T-helper 2 cell treated with Interferon-gamma antibody and Interleukin-4, amounts not matched to agents 5 μg/mL and 100 μg/mL, for 36 hours (primary cell): ENCODE results near the gene PCNX2.
"Not testable (repeated sequence)": the region's sequence is repeated elsewhere in the genome, so short reads cannot be mapped to it uniquely, and the experiment has no call there.

ENCODE experiments used
- DNase-seq: peaks from one replicate; pipeline ENCODE4 v3.0.0; 2021; ENCODE audit warnings: low spot score
- H3K27ac Mint-ChIP-seq: one replicate; pipeline ENCODE4 v1.8.0; 2021; ENCODE audit warnings: mild to moderate bottlenecking, mixed read lengths
- H3K27me3 Mint-ChIP-seq: one replicate; pipeline ENCODE4 v1.8.0; 2021; ENCODE audit warnings: low read depth, mixed read lengths
- H3K36me3 Mint-ChIP-seq: one replicate; pipeline ENCODE4 v1.8.0; 2021; ENCODE audit warnings: low read depth, mixed read lengths
- H3K4me1 Mint-ChIP-seq: one replicate; pipeline ENCODE4 v1.8.0; 2021; ENCODE audit warnings: low read depth, mixed read lengths
- H3K4me3 Mint-ChIP-seq: one replicate; pipeline ENCODE4 v1.8.0; 2022; ENCODE audit warnings: mild to moderate bottlenecking, moderate library complexity, mixed read lengths
- H3K9me3 Mint-ChIP-seq: one replicate; pipeline ENCODE4 v1.8.0; 2021; ENCODE audit warnings: mixed read lengths

PCNX2 gene

DNA sequence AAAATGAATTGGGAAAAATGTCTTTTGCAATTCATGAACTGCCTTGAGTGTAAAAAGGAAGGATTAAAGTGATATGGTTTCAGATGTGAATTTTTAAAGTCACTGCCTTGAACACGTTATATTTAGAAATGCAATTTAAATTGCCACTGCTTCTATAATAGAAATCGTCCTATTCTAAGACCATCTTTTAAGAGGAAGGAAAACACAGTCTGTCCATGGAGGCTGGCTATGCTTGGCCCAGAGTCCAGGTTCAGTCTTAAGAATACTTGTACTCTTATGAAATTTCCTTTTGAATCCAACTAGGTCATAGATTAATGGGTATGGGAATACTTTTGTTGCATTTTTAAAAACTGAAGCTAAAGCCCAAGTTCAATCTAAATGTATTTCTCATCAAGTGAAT lies 86.0 kb downstream of the PCNX2 start:
- no peaks in the 10 kb centered on the region for H3K27me3 Mint-ChIP-seq
- no peaks in the 10 kb centered on the region for H3K4me1 Mint-ChIP-seq
- no peak for DNase-seq
- H3K4me3 Mint-ChIP-seq = no peak overlapping the region
- peaks cover 14% of the 10 kb centered on the region for H3K36me3 Mint-ChIP-seq
- H3K9me3 Mint-ChIP-seq = no peaks in the 10 kb centered on the region
- H3K27ac Mint-ChIP-seq = no peak overlapping the region

DNA sequence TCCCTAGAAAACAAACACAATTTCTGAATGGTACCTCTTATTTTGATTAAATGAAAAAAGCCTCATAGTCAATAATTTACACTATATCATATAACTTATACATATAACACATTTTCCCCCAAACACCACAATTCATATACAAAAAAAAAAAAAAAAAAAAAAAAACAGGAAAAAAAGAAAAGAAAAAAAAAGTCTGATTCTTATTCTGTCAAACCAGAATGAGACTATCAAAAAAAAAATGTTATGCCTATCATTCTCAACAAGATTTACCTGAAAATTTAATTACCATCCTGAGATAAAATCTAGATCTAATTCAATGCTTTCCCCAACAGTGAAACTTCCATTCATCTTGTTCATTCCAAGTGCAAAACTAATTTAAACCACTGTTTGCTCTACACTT lies 86.8 kb downstream of the PCNX2 start:
- H3K9me3 Mint-ChIP-seq = no peaks in the 10 kb centered on the region

DNA sequence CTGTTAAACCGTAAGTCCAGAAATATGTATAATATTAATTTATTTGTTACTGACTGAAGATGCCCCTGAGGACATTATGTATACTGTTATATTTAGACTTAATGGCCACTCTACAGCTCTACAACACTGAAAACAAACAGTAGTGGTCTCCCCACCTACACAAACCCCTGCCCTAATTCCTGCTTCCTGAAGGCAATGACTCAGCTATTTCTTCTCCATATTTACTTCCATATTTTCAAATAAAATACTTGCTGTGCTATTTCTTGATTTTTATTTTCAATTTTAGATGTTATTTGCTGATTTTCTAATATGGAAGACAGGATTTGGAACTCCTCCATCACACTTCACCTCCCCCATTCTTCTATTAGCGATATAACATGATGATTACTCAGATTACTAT lies 97.6 kb downstream of the PCNX2 start:
- Mint-ChIP-seq H3K9me3 (peaks cover 12% of the 10 kb centered on the region), H3K27ac (no peak overlapping the region), H3K4me1 (no peaks in the 10 kb centered on the region), H3K36me3 (peaks cover 49% of the 10 kb centered on the region), H3K27me3 (no peaks in the 10 kb centered on the region), H3K4me3 (no peak overlapping the region)
- DNase-seq = no peak

More for the DNA sequence above, 86.8 kb downstream of the PCNX2 start:
- no peak overlapping the region for H3K27ac Mint-ChIP-seq
- no peak overlapping the region for H3K4me3 Mint-ChIP-seq
- no peaks in the 10 kb centered on the region for H3K27me3 Mint-ChIP-seq
- H3K36me3 Mint-ChIP-seq = peaks cover 14% of the 10 kb centered on the region
- H3K4me1 Mint-ChIP-seq = no peaks in the 10 kb centered on the region
- no peak for DNase-seq

DNA sequence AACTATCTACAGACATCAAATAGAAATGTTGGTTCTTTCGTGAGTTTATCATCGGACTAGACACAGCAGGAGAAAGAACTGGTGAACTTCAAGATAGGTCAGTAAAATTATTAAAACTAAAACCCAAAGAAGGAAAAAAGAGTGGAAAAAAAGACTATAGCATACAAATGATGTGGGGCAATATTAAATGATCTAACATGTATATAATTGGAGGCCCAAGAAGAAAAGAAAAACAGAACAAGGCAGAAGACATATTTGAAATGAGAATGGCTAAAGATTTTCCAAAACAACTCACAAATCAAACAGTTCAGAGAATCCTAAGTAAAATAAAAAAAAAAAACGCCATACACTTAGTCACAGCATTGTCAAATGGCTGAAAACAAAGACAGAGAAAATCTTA lies 101.8 kb downstream of the PCNX2 start:
- Mint-ChIP-seq H3K4me1 (peaks cover 3% of the 10 kb centered on the region), H3K4me3 (no peak overlapping the region), H3K27me3 (no peaks in the 10 kb centered on the region), H3K36me3 (peaks cover 41% of the 10 kb centered on the region), H3K27ac (no peak overlapping the region), H3K9me3 (peaks cover 12% of the 10 kb centered on the region)
- no peak for DNase-seq

DNA sequence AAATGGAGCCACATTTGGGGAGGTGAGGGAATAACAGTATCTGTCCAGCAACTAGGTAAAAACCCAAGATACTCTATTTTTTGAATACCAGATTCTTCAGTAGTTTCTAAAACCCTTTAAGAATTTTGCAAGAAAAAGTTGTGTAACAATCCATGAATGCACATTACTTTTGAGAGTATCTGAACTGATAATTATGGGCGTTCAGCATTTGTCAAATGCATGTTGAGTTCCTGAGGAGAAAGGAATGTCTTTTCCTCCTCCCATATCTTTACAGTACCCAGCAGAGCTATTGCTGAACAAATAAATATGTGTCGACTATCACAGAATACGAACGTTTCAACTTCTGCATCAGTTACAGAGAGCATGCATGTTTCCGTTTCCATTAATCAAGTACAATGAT lies 104.5 kb downstream of the PCNX2 start:
- Mint-ChIP-seq H3K27me3 (no peaks in the 10 kb centered on the region), H3K4me1 (peaks cover 3% of the 10 kb centered on the region), H3K36me3 (peaks cover 32% of the 10 kb centered on the region), H3K9me3 (peaks cover 12% of the 10 kb centered on the region), H3K27ac (no peak overlapping the region), H3K4me3 (no peak overlapping the region)
- no peak for DNase-seq

DNA sequence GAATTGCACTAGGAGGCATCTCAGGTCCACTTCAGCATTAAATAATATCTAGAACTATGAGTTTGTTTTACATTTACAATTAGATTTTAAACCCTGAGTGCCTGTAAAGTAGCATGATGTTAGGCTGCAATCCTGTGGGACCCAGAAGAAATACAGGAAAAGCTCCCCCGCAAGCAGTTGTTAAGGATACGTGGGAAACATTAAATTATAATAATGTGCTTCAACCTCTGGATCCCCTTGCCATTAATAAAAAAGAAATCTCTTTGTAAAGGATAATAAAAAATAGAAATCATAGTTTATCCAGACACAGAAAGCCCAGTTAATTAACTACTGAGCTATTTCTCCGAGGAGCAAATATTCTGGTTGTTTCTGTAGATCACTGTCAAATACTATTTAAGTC lies 106.0 kb downstream of the PCNX2 start:
- H3K4me1 Mint-ChIP-seq = peaks cover 3% of the 10 kb centered on the region
- H3K4me3 Mint-ChIP-seq = no peak overlapping the region
- no peak overlapping the region for H3K27ac Mint-ChIP-seq
- peaks cover 8% of the 10 kb centered on the region for H3K9me3 Mint-ChIP-seq
- H3K36me3 Mint-ChIP-seq = peaks cover 26% of the 10 kb centered on the region
- no peaks in the 10 kb centered on the region for H3K27me3 Mint-ChIP-seq
- DNase-seq = no peak

DNA sequence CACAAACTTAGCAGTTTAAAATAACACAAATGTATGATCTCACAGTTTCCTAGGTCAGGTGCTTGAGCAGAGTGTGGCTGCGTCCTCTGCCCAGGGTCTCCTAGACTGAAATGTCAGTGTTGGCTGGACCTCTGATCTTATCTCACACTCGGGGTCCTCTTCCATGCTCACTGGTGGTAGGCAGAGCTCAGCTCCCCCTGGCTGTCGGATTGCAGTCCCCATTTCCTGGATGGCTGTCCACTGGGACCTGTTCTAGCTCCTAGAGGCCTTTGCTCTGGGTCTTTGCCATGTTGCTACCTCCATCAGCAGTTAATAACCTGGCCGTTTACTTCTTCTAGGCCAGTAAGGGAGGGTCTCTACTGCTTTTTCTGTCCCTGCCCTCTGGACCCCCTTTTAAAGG lies 107.5 kb downstream of the PCNX2 start:
- H3K27me3 Mint-ChIP-seq = no peaks in the 10 kb centered on the region
- H3K36me3 Mint-ChIP-seq = peaks cover 14% of the 10 kb centered on the region
- no peak for DNase-seq
- no peak overlapping the region for H3K27ac Mint-ChIP-seq
- no peak overlapping the region for H3K4me3 Mint-ChIP-seq
- no peaks in the 10 kb centered on the region for H3K9me3 Mint-ChIP-seq
- H3K4me1 Mint-ChIP-seq = peaks cover 3% of the 10 kb centered on the region

DNA sequence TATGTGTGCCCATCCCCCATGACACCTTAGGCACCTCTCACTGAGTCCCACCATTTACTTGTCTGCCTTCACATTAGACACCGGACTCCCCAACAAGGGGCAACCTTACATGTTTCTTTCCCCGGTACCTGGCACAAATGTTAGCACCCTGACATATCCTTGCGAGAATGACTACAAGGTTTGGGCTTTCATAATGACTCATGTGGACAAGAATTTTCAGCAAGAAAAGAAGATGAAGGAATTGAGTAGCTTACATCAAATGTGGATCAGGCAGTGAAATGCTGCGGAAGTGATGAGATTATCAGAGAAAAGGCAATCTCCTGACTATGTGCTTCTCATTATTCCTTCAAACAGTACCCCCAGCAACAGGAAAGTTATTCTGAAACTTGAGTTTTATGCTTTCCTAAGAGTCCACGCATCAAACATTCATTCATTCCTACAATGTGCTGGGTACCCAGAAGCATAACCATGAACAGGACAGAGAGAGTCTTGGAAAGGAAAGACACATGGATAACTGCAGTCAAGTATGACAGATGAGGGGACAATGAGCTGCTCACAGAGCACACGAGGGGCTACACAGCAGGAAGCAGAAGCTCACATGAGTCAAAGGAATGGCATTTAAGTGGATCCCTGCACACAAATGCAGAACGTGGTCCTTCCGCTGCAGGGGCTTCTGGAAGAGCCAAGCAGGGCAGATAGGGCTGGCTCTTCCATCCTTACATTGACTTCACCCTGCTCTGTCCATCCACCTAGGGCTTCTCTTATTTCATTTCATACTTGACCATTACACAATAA lies 112.1 kb downstream of the PCNX2 start:
- Mint-ChIP-seq H3K36me3 (peaks cover 31% of the 10 kb centered on the region), H3K4me3 (no peak overlapping the region), H3K9me3 (peaks cover 11% of the 10 kb centered on the region), H3K27ac (no peak overlapping the region), H3K4me1 (peaks cover 6% of the 10 kb centered on the region), H3K27me3 (no peaks in the 10 kb centered on the region)
- no peak for DNase-seq

DNA sequence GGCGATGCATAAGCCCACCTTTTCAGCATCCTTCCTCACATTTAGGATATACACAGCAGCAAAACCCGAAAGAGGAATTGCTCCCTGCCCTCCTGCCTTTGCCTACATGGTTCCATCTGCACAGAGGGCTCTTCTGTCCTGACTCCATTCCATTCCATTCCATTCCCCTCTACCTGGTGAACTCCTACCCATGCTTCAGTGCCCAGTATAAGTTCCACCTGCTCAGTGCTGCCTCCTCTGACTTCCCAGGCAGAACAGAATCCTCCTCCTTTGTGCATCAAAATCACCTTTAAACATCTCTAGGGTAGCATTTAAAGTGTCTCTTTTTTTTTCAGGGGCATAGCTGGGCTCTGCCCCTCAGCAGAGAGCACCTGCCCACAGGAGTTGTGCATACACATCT lies 112.9 kb downstream of the PCNX2 start:
- DNase-seq = no peak
- H3K36me3 Mint-ChIP-seq = peaks cover 39% of the 10 kb centered on the region
- H3K27ac Mint-ChIP-seq = no peak overlapping the region
- H3K4me1 Mint-ChIP-seq = peaks cover 6% of the 10 kb centered on the region
- H3K27me3 Mint-ChIP-seq = no peaks in the 10 kb centered on the region
- H3K4me3 Mint-ChIP-seq = no peak overlapping the region
- peaks cover 18% of the 10 kb centered on the region for H3K9me3 Mint-ChIP-seq

DNA sequence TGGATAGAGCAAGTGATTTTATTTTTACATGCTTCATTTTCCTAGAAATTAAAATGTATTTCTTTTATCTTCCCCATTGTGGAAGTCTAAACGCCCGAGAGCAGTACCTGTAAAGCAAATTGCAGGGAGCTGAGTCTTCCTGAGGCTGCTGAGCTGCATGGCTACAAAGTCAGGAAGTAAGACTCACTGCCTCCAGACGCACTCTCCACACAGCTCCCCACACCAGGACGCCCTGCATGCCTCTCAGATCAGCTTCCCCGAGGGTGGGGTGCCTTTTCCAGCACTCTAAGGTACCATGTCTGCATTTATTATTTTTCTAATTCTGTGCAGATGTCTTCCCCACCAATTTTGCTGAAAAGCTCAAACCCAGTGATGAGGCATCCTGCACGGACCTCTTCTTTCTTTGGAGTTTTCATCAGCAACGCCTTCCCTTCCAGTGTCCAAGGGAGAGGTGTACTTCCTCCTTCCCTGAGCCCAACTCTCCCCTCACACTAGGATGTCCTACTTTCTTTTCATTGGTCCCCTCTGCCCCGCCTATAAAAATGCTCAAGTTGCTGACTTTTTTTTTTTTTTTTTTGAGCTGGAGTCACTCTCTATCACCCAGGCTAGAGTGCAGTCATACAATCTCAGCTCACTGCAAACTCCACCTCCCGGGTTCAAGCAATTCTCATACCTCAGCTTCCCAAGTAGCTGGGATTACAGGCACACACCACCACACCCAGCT lies 114.7 kb downstream of the PCNX2 start:
- Mint-ChIP-seq H3K4me1 (peaks cover 6% of the 10 kb centered on the region), H3K27ac (no peak overlapping the region), H3K27me3 (no peaks in the 10 kb centered on the region), H3K9me3 (peaks cover 25% of the 10 kb centered on the region), H3K4me3 (no peak overlapping the region), H3K36me3 (peaks cover 50% of the 10 kb centered on the region)
- no peak for DNase-seq

DNA sequence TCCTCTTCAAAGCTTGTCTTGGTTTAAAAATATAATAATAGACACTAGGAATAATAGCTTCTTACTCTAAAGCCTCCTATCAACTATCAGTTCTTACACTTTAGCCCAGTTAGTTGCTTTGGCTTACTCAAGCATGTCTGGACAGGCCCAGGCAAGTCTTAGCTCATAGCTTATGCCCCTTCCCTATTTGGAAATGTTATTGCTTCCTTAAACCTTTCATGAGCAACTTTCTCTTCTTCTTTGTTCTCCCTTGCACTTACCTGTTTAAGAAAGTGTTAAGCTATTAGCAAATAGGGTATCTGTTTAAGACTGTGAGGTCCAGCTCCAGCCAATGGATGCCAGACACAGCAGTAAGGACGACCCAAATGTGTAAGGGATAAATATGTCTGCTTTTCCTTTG lies 115.9 kb downstream of the PCNX2 start:
- not testable (repeated sequence) for H3K4me1 Mint-ChIP-seq, H3K27ac Mint-ChIP-seq, H3K27me3 Mint-ChIP-seq, DNase-seq, H3K4me3 Mint-ChIP-seq
- Mint-ChIP-seq H3K36me3 (peaks cover 59% of the 10 kb centered on the region), H3K9me3 (peaks cover 25% of the 10 kb centered on the region)

DNA sequence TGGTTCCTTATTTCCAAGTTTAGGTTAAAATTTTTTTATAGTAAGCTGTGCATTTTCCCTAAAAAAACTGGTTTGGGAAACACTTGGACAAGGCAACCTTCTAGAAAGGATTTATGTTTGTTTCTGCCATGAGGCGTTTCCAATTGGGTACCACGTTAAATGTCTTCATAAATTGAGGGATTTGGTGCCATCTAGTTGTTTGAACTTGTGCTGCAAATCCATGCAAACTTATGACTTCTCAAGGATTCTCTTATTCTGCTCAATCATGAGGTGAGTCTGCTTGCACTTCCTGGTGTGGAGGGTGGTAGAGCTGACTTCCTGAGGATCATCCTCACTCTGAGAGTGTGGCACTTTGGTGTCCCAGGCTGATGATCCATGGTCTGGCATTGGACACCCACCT lies 123.3 kb downstream of the PCNX2 start:
- Mint-ChIP-seq H3K4me1 (no peaks in the 10 kb centered on the region), H3K9me3 (peaks cover 14% of the 10 kb centered on the region), H3K36me3 (peaks cover 50% of the 10 kb centered on the region), H3K4me3 (no peak overlapping the region), H3K27me3 (no peaks in the 10 kb centered on the region), H3K27ac (no peak overlapping the region)
- no peak for DNase-seq

DNA sequence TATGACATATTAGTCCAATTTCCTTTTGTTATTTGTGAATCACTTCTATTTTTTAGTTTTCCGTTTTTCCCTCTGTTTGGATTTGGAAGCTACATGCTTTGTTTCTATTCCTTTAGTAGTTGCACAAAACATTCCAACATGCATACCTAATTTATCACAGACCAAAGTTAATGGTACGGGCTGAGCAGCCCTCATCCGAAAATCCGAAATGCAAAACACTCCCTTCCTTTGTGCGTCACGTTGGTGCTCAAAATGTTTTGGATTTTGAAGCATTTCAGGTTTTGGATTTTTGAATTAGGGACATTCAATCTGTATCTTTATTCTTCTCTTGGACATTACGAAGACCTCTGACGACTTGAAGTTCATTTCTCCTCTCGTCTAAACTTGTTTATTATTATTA lies 124.8 kb downstream of the PCNX2 start:
- Mint-ChIP-seq H3K27me3 (no peaks in the 10 kb centered on the region), H3K9me3 (peaks cover 10% of the 10 kb centered on the region), H3K27ac (no peak overlapping the region), H3K4me1 (no peaks in the 10 kb centered on the region), H3K36me3 (peaks cover 43% of the 10 kb centered on the region), H3K4me3 (no peak overlapping the region)
- no peak for DNase-seq

DNA sequence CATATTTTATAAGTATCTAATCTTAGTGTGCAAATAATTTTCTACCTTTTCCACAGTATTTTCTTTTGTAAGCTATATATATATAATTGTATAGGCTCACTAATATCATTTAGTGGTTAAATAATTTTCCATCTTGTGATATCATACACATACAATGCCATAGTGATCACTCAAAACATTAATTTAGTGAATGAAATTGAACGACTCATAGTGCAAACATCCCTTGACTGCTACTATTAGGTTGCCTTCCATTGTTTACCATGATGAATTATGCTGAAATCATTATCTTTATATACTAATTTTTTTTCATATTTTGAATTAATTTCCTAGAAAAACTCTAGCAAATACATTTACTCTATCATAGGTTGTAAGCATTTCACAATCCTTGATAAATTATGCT lies 127.1 kb downstream of the PCNX2 start:
- H3K27ac Mint-ChIP-seq = no peak overlapping the region
- H3K4me1 Mint-ChIP-seq = no peaks in the 10 kb centered on the region
- DNase-seq = no peak
- H3K27me3 Mint-ChIP-seq = no peaks in the 10 kb centered on the region
- peaks cover 39% of the 10 kb centered on the region for H3K36me3 Mint-ChIP-seq
- H3K9me3 Mint-ChIP-seq = peaks cover 24% of the 10 kb centered on the region
- H3K4me3 Mint-ChIP-seq = no peak overlapping the region
